ENCODE measurements around the gene PKD1L1.

DNA sequence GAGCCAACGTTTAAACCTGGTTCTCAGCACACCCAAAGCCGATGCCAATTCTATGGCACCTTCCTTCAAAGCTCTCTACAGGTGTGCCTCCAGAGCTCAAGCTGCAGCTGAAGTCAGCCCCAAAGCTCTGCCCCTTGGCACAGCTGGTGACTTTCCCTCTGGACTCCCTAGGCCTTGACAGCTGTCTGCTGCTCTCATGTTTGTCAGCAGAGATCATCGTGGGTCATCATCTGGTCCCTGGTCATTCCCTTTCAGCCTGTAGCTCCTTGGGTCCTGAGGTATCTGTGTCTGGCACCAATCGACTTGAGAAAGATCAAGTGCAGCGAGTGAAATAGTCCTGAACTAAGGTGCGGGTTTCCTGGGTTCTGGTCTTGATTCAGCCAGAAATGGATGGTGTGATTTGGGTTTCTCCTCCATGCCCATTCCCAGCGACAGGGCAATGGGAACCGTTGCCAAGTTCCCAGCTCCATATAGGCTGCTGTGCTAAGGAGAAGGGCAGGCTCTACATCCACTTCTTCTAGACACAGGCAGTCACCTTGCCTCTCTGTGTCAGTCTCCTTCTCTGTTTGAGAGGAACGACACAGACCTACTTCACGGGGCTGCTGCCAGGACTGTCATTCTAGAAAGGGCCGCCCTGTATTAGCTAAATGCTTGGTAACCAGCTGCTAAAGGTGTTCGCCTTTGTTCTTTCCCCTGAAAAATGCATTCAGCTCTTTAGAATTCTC is 3.6 kb downstream of the PKD1L1 start:
- TF ChIP-seq, protein P1, sequence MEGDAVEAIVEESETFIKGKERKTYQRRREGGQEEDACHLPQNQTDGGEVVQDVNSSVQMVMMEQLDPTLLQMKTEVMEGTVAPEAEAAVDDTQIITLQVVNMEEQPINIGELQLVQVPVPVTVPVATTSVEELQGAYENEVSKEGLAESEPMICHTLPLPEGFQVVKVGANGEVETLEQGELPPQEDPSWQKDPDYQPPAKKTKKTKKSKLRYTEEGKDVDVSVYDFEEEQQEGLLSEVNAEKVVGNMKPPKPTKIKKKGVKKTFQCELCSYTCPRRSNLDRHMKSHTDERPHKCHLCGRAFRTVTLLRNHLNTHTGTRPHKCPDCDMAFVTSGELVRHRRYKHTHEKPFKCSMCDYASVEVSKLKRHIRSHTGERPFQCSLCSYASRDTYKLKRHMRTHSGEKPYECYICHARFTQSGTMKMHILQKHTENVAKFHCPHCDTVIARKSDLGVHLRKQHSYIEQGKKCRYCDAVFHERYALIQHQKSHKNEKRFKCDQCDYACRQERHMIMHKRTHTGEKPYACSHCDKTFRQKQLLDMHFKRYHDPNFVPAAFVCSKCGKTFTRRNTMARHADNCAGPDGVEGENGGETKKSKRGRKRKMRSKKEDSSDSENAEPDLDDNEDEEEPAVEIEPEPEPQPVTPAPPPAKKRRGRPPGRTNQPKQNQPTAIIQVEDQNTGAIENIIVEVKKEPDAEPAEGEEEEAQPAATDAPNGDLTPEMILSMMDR (IDR thresholded peaks at IDR 0.05), result no peak
- no peak for TF ChIP-seq POLR2A (IDR thresholded peaks at IDR 0.05)
- no peak for TF ChIP-seq POLR2AphosphoS5 (IDR thresholded peaks at IDR 0.05)
- TF ChIP-seq EP300 (IDR thresholded peaks at IDR 0.05; ENCODE audit: low read depth), result no peak

Measured in transverse colon (tissue), 4 donors.